Activated CD8-positive, alpha-beta memory T cell treated with anti-CD3 and anti-CD28 coated beads, Interleukin-2, amount 50 U/mL, for 1 hour (primary cell): ENCODE data around the gene CD101.
"Not testable (repeated sequence)": the region's sequence is repeated elsewhere in the genome, so short reads cannot be mapped to it uniquely, and the experiment has no call there.

Source experiments
- DNase-seq: peaks from one replicate; pipeline ENCODE4 v3.0.0-alpha.2; 2020; ENCODE audit errors: extremely low read depth

CD101 gene

GRCh38 chr1:117001254-117001927 lies at the start of gene CD101:
TSS of gene CD101 (plus strand) at chr1:117001760. CDS start at chr1:117001818, 58 bp downstream.
- no peak for DNase-seq

- no peak for DNase-seq
Measured at GRCh38 chr1:116952738-116953275, 48.8 kb upstream of the CD101 start.

GRCh38 chr1:116954440-116954839 lies 47.1 kb upstream of the CD101 start:
- no peak for DNase-seq

GRCh38 chr1:116956378-116956777 lies 45.2 kb upstream of the CD101 start:
- DNase-seq, result no peak

GRCh38 chr1:116957646-116958045 lies 43.9 kb upstream of the CD101 start:
- DNase-seq, result no peak

GRCh38 chr1:116958110-116958509 lies 43.5 kb upstream of the CD101 start:
- DNase-seq, result no peak

- DNase-seq, result no peak
Measured at GRCh38 chr1:116958977-116959376, 42.6 kb upstream of the CD101 start.

GRCh38 chr1:116961606-116962005 lies 40.0 kb upstream of the CD101 start:
- DNase-seq, result no peak

- DNase-seq, result no peak
Measured at GRCh38 chr1:116962987-116963639, 38.4 kb upstream of the CD101 start.

GRCh38 chr1:116966791-116967190 lies 34.8 kb upstream of the CD101 start:
- no peak for DNase-seq

- no peak for DNase-seq
Measured at GRCh38 chr1:116968724-116969123, 32.8 kb upstream of the CD101 start.

- no peak for DNase-seq
Measured at GRCh38 chr1:116971258-116971860, 30.2 kb upstream of the CD101 start.

GRCh38 chr1:116971965-116972673 lies 29.4 kb upstream of the CD101 start:
- no peak for DNase-seq

- no peak for DNase-seq
Measured at GRCh38 chr1:116972674-116973030, 28.9 kb upstream of the CD101 start.

GRCh38 chr1:116980309-116980708 lies 21.3 kb upstream of the CD101 start:
- DNase-seq, result not testable (repeated sequence)

GRCh38 chr1:116981521-116982037 lies 20.0 kb upstream of the CD101 start:
- DNase-seq, result no peak

GRCh38 chr1:116982319-116983004 lies 19.1 kb upstream of the CD101 start:
- DNase-seq, result no peak

GRCh38 chr1:116983112-116983511 lies 18.4 kb upstream of the CD101 start:
- no peak for DNase-seq

GRCh38 chr1:116983678-116984077 lies 17.9 kb upstream of the CD101 start:
- no peak for DNase-seq

GRCh38 chr1:116984406-116985160 lies 17.0 kb upstream of the CD101 start:
- DNase-seq, result no peak
